Measurements from ENCODE around the gene ARHGAP8.

The ARHGAP8 gene

GRCh38 chr22:44714703-44715350 is 37.5 kb upstream of the ARHGAP8 start:
- DNase-seq (ENCODE audit: low read depth): no peak
- TF ChIP-seq CTCF (conservative IDR thresholded peaks at IDR 0.05; ENCODE audit: low read depth, low read length): no peak
- no peak overlapping the region for H3K4me3 ChIP-seq (ENCODE audit: low read length)

- no peak for TF ChIP-seq CTCF (conservative IDR thresholded peaks at IDR 0.05; ENCODE audit: low read depth, low read length)
- no peak overlapping the region for H3K4me3 ChIP-seq (ENCODE audit: low read length)
- no peak for DNase-seq (ENCODE audit: low read depth)
Measured at GRCh38 chr22:44718418-44718817, 34.0 kb upstream of the ARHGAP8 start.

- DNase-seq (ENCODE audit: low read depth): no peak
- no peak for TF ChIP-seq CTCF (conservative IDR thresholded peaks at IDR 0.05; ENCODE audit: low read depth, low read length)
- H3K4me3 ChIP-seq (ENCODE audit: low read length): no peak overlapping the region
Measured at GRCh38 chr22:44719586-44720368, 32.6 kb upstream of the ARHGAP8 start.

- DNase-seq (ENCODE audit: low read depth): no peak
- no peak overlapping the region for H3K4me3 ChIP-seq (ENCODE audit: low read length)
- TF ChIP-seq CTCF (conservative IDR thresholded peaks at IDR 0.05; ENCODE audit: low read depth, low read length): no peak
Measured at GRCh38 chr22:44721213-44721612, 31.2 kb upstream of the ARHGAP8 start.

GRCh38 chr22:44722611-44723010 is 29.8 kb upstream of the ARHGAP8 start:
- H3K4me3 ChIP-seq (ENCODE audit: low read length): no peak overlapping the region
- DNase-seq (ENCODE audit: low read depth): no peak
- no peak for TF ChIP-seq CTCF (conservative IDR thresholded peaks at IDR 0.05; ENCODE audit: low read depth, low read length)

- H3K4me3 ChIP-seq (ENCODE audit: low read length): no peak overlapping the region
- TF ChIP-seq CTCF (conservative IDR thresholded peaks at IDR 0.05; ENCODE audit: low read depth, low read length): no peak
- no peak for DNase-seq (ENCODE audit: low read depth)
Measured at GRCh38 chr22:44723801-44724200, 28.6 kb upstream of the ARHGAP8 start.

- TF ChIP-seq CTCF (conservative IDR thresholded peaks at IDR 0.05; ENCODE audit: low read depth, low read length): no peak
- no peak overlapping the region for H3K4me3 ChIP-seq (ENCODE audit: low read length)
- DNase-seq (ENCODE audit: low read depth): no peak
Measured at GRCh38 chr22:44724416-44724815, 28.0 kb upstream of the ARHGAP8 start.
